HepG2 (cell line): Measurements from ENCODE around the gene PBLD. TPM values are rescaled to one million over a fixed set of nuclear protein-coding genes. Genes with fewer than 3 reads are reported as not detected.

Source experiments
- ATAC-seq: fragments of 200-7000 bp; cut with Tn5 transposase; 3 replicates; pipeline ENCODE4 v1.9.1; 2020; ENCODE audit warnings: mild to moderate bottlenecking, moderate library complexity
- BruUV-seq: library from RNA; stranded (reverse); fragments of 400-500 nt; replicated peaks from 2 replicates; lab custom pipeline; 2021; lab: Mats Ljungman, UMichigan
- CTCF ChIA-PET: fragments of 300-600 bp; formaldehyde crosslinking; extraction: SDS; loops from one replicate; lab custom pipeline; 2021; ENCODE audit warnings: low total read pairs, inconsistent platforms, low intra/inter-chr PET ratio; lab: Yijun Ruan, JAX
- POLR2A ChIA-PET: fragments of 350-600 bp; sonication (Branson Sonifier 250); formaldehyde crosslinking; loops from one replicate; lab custom pipeline; 2020; ENCODE audit warnings: antibody characterized with exemption, inconsistent platforms; lab: Yijun Ruan, JAX
- DNase-seq: peaks from one replicate; pipeline ENCODE4 v3.0.0-alpha.2; 2015; ENCODE audit warnings: low spot score
- FAIRE-seq: peaks from 3 replicates; lab custom pipeline; 2011; peaks lifted over from hg19 to GRCh38; lab: Jason Lieb, UNC
- H2AFZ ChIP-seq: one replicate; pipeline ENCODE4 v1.6.1; 2011; ENCODE audit warnings: low read length, inconsistent platforms
- H3K27ac ChIP-seq: fragments of 300-600 bp; 3 replicates; pipeline ENCODE4 v1.8.0; 2011; ENCODE audit warnings: mixed run types, mild to moderate bottlenecking, mixed read lengths, low read length, inconsistent platforms; ENCODE audit not compliant: insufficient read depth; ENCODE audit errors: extremely low read length
- H3K27me3 ChIP-seq, 2 experiments: fragments of 200-600 bp in 1 of 2; 2 replicates in 1 of 2; 3 replicates in 1 of 2; pipeline versions ENCODE4 v1.6.0 to v1.8.0; 2011; ENCODE audit warnings: low read length in 2 of 2, mild to moderate bottlenecking in 2 of 2, moderate library complexity in 2 of 2, inconsistent platforms in 1 of 2; ENCODE audit not compliant: insufficient read depth in 2 of 2, control insufficient read depth in 1 of 2
- H3K36me3 ChIP-seq, 2 experiments: fragments of 200-600 bp in 1 of 2; replicated peaks in 1 of 2; 2 replicates in 1 of 2; 3 replicates in 1 of 2; pipeline versions ENCODE4 v1.5.1 to v1.8.0; 2011; ENCODE audit warnings: low read length in 2 of 2, inconsistent platforms in 1 of 2; ENCODE audit not compliant: insufficient read depth in 2 of 2, control insufficient read depth in 1 of 2
- H3K4me1 ChIP-seq: 2 replicates; pipeline ENCODE4 v1.5.1; 2012; ENCODE audit warnings: low read length, inconsistent platforms; ENCODE audit not compliant: insufficient read depth
- H3K4me2 ChIP-seq: 2 replicates; pipeline ENCODE4 v1.6.0; 2011; ENCODE audit warnings: low read depth, low read length, inconsistent platforms
- H3K4me3 ChIP-seq, 3 experiments: fragments of 200-600 bp in 1 of 3; sonication (generic), shearing (Covaris generic) in 1 of 3; replicated peaks in 1 of 3; 2 replicates each; pipeline ENCODE4 v1.5.1; 2011 to 2016; ENCODE audit warnings: low read length in 3 of 3, inconsistent platforms in 2 of 3, low read depth in 2 of 3, mild to moderate bottlenecking in 2 of 3, control low read depth in 1 of 3, mixed read lengths in 1 of 3; ENCODE audit not compliant: insufficient read depth in 1 of 3
- H3K79me2 ChIP-seq: one replicate; pipeline ENCODE4 v1.6.1; 2011; ENCODE audit warnings: low read length, inconsistent platforms; ENCODE audit not compliant: insufficient read depth
- H3K9ac ChIP-seq: 2 replicates; pipeline ENCODE4 v1.6.0; 2011; ENCODE audit warnings: mild to moderate bottlenecking, low read depth, low read length, inconsistent platforms; ENCODE audit not compliant: insufficient read depth
- H3K9me3 ChIP-seq: 2 replicates; pipeline ENCODE4 v1.5.1; 2012; ENCODE audit warnings: mild to moderate bottlenecking, low read length
- H4K20me1 ChIP-seq: 2 replicates; pipeline ENCODE4 v1.6.0; 2011; ENCODE audit warnings: inconsistent platforms, mild to moderate bottlenecking, low read length, moderate library complexity; ENCODE audit not compliant: insufficient read depth
- FOXC1 ChIP-seq: sonication (generic); formaldehyde crosslinking; IDR thresholded peaks from 2 replicates; pipeline ENCODE4 v1.8.0; 2022; ENCODE audit warnings: mild to moderate bottlenecking, missing genetic modification reagents, borderline replicate concordance
- KLF13 ChIP-seq: sonication (generic); formaldehyde crosslinking; IDR thresholded peaks from 2 replicates; pipeline ENCODE4 v1.4.0; 2020; ENCODE audit warnings: mild to moderate bottlenecking, missing genetic modification reagents
- MAFF ChIP-seq: IDR thresholded peaks from 2 replicates; pipeline ENCODE4 v1.6.1; 2011; ENCODE audit warnings: low read depth, low read length, improper control_type of control experiment
- MAFK ChIP-seq, 2 experiments: IDR thresholded peaks in 1 of 2; conservative IDR thresholded peaks in 1 of 2; 2 replicates each; pipeline ENCODE4 v1.6.1; 2011; ENCODE audit warnings: improper control_type of control experiment in 2 of 2, low read length in 2 of 2
- SYNCRIP ChIP-seq: fragments of 200-400 bp; formaldehyde crosslinking; IDR thresholded peaks from 2 replicates; pipeline ENCODE4 v1.6.1; 2018; ENCODE audit warnings: mild to moderate bottlenecking, low read depth, low read length; ENCODE audit not compliant: insufficient read depth
- ZNF326 ChIP-seq: sonication (generic); formaldehyde crosslinking; IDR thresholded peaks from 2 replicates; pipeline ENCODE4 v1.4.0; 2020; ENCODE audit warnings: missing genetic modification reagents, borderline replicate concordance
- ZNF441 ChIP-seq: sonication (generic); formaldehyde crosslinking; IDR thresholded peaks from 2 replicates; pipeline ENCODE4 v1.7.0; 2021; ENCODE audit warnings: missing genetic modification reagents, borderline replicate concordance
- WGBS: methylation state at CpG from one replicate; pipeline ENCODE4 v1.1.6; 2017; ENCODE audit warnings: low lambda C conversion rate; 5-methylcytosine and 5-hydroxymethylcytosine counted together
- in situ Hi-C: cut with HindIII; loops from 2 replicates; pipeline ENCODE4 v1.10.0; 2017; ENCODE audit warnings: low pct_unique_long_range_greater_than_20kb; ENCODE audit not compliant: extremely low pct_ligation_motif_present
- intact Hi-C: fragments of 100-400 bp; cut with micrococcal nuclease; formaldehyde crosslinking; loops from one replicate; pipeline ENCODE4 v1.10.0; 2022; ENCODE audit not compliant: unreplicated experiment
- polyA plus RNA-seq, 8 experiments: library from polyadenylated mRNA; depleted of rRNA in 3 of 8; stranded (reverse) in 7 of 8; unstranded in 1 of 8; fragments of >200 nt; fragmentation: Illumina TruSeq in 4 of 8; extraction: Trizol in 4 of 8; gene quantifications; 2 replicates each; pipeline versions ENCODE4 v1.2.1 to v1.2.3, GENCODE V29; 2011 to 2016; ENCODE audit warnings: low read depth in 4 of 8, missing spikeins in 1 of 8, mixed read lengths in 1 of 8; ENCODE audit not compliant: insufficient read depth in 1 of 8
- total RNA-seq, 5 experiments: library from RNA; depleted of rRNA; stranded (reverse); fragments of >200 nt; fragmentation: Illumina TruSeq; extraction: Trizol; gene quantifications; 2 replicates each; pipeline ENCODE4 v1.2.3, GENCODE V29; 2016; ENCODE audit warnings: low read depth in 1 of 5

The PBLD gene
- total and polyA plus RNA-seq, 2 of the 13 experiments (the other 11 are each of a cell fraction or from before 2014, with no cell fraction given), result 0.42 to 3.1 TPM

GRCh38 chr10:68235111-68235510, 97.6 kb downstream of the PBLD start:
- H3K9ac ChIP-seq, result no peak overlapping the region
- intact Hi-C loops, result no loop called here
- peaks cover 17% of the 10 kb centered on the region for H3K4me1 ChIP-seq
- no peak for FAIRE-seq
- no peak overlapping the region for H3K27ac ChIP-seq
- 42% methylated on average over 2 of the region's 2 CpGs for WGBS
- no peak overlapping the region for H3K4me2 ChIP-seq
- H3K4me3 ChIP-seq, result no peak overlapping the region
- DNase-seq, result no peak
- no peaks in the 10 kb centered on the region for H3K9me3 ChIP-seq
- no peaks in the 10 kb centered on the region for H4K20me1 ChIP-seq
- peaks cover 0 to 32% of the 10 kb centered on the region in 2 experiments; a peak in 3 of 5 replicates for H3K27me3 ChIP-seq
- CTCF ChIA-PET, result no interaction called here
- H3K36me3 ChIP-seq, result no peaks in the 10 kb centered on the region
- TF ChIP-seq ZNF326 (CRISPR knock-in tag), result no peak
- TF ChIP-seq KLF13 (CRISPR knock-in tag), result no peak
- no peak for TF ChIP-seq FOXC1 (CRISPR knock-in tag)
- no peak for TF ChIP-seq SYNCRIP
- H3K79me2 ChIP-seq, result no peaks in the 10 kb centered on the region
- in situ Hi-C loops, result no loop called here
- POLR2A ChIA-PET, result no interaction called here
- no peak for ATAC-seq
- no peak overlapping the region for H2AFZ ChIP-seq
- no TSS peak for BruUV-seq

DNA sequence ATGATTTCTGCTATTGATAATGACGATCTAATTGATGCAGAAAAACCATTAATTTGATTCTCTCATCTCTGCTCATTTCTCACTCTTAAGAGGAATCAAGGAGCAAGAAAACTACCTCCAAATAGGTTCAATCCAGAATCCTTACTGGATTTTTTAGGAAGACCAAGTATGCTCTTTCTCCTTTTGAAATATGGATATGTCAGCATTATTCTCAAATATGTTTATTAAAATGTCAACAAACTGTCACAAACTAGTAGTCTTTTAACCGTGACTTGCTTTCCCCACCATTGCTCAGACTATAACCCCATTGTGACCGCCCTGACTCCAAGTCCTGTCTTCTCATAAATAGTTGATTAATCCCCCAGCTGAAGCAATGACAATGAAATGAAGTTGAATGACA, 99.7 kb downstream of the PBLD start:
- no peak for FAIRE-seq
- TF ChIP-seq MAFK (conservative IDR thresholded peaks at IDR 0.05 in 1 of 2, IDR thresholded peaks at IDR 0.05 in 1 of 2; ENCODE audit: low read length in 2 of 2), result peak; percentile 82 to 91
- TF ChIP-seq MAFF, result peak; percentile 85
- no peak for TF ChIP-seq ZNF441
- TF ChIP-seq, all 625 proteins: peak for 2
- ATAC-seq, result no peak
- no peak overlapping the region for H3K27ac ChIP-seq
- H4K20me1 ChIP-seq, result no peaks in the 10 kb centered on the region
- H3K4me2 ChIP-seq, result no peak overlapping the region
- H3K4me1 ChIP-seq, result peaks cover 17% of the 10 kb centered on the region
- ChIA-PET POLR2A (no interaction called here), CTCF (no interaction called here)
- H3K27me3 ChIP-seq, result peaks cover 0 to 30% of the 10 kb centered on the region in 2 experiments; a peak in 3 of 5 replicates
- BruUV-seq, result no TSS peak
- WGBS, result 15% methylated on average over 3 of the region's 3 CpGs
- H3K9me3 ChIP-seq, result no peaks in the 10 kb centered on the region
- no peak for DNase-seq
- H3K36me3 ChIP-seq, result no peaks in the 10 kb centered on the region
- intact Hi-C loops (no loop called here), in situ Hi-C loops (no loop called here)
- H3K4me3 ChIP-seq, result no peak overlapping the region
- no peaks in the 10 kb centered on the region for H3K79me2 ChIP-seq
- H3K9ac ChIP-seq, result no peak overlapping the region
- H2AFZ ChIP-seq, result no peak overlapping the region

Other genes with a start within 250 kb of the PBLD start
- gene MYPN, start 223.4 kb downstream of the PBLD start, total RNA-seq (2016; rRNA removed; fragmentation: Illumina TruSeq; extraction: Trizol), result not detected in 2 replicates
- gene MYPN, start 223.4 kb downstream of the PBLD start, polyA plus RNA-seq (2011; rRNA removed), result 0.01 TPM in 1 of 2 replicates, not detected in the other
- gene ATOH7, start 100.8 kb downstream of the PBLD start, total RNA-seq (2016; rRNA removed; fragmentation: Illumina TruSeq; extraction: Trizol), result 0.07 TPM in 1 of 2 replicates, not detected in the other
- 0.11 TPM in 1 of 2 replicates, not detected in the other for gene ATOH7, start 100.8 kb downstream of the PBLD start, polyA plus RNA-seq (2011; rRNA removed)
- gene HNRNPH3, start 864 bp downstream of the PBLD start, total RNA-seq (2016; rRNA removed; fragmentation: Illumina TruSeq; extraction: Trizol), result 46.0 and 84.5 TPM in 2 replicates
- 31.3 and 47.7 TPM in 2 replicates for gene HNRNPH3, start 864 bp downstream of the PBLD start, polyA plus RNA-seq (2011; rRNA removed)
- 10.5 and 16.1 TPM in 2 replicates for gene RUFY2, start 74.3 kb upstream of the PBLD start, total RNA-seq (2016; rRNA removed; fragmentation: Illumina TruSeq; extraction: Trizol)
- gene RUFY2, start 74.3 kb upstream of the PBLD start, polyA plus RNA-seq (2011; rRNA removed), result 6.9 and 10.1 TPM in 2 replicates
- 27.3 and 34.6 TPM in 2 replicates for gene DNA2, start 139.0 kb upstream of the PBLD start, total RNA-seq (2016; rRNA removed; fragmentation: Illumina TruSeq; extraction: Trizol)
- gene DNA2, start 139.0 kb upstream of the PBLD start, polyA plus RNA-seq (2011; rRNA removed), result 3.3 and 4.8 TPM in 2 replicates
- gene SLC25A16, start 194.6 kb upstream of the PBLD start, total RNA-seq (2016; rRNA removed; fragmentation: Illumina TruSeq; extraction: Trizol), result 13.9 and 15.5 TPM in 2 replicates
- gene SLC25A16, start 194.6 kb upstream of the PBLD start, polyA plus RNA-seq (2011; rRNA removed), result 7.8 and 9.9 TPM in 2 replicates
- 7.3 and 10.6 TPM in 2 replicates for gene TET1, start 227.4 kb upstream of the PBLD start, total RNA-seq (2016; rRNA removed; fragmentation: Illumina TruSeq; extraction: Trizol)
- gene TET1, start 227.4 kb upstream of the PBLD start, polyA plus RNA-seq (2011; rRNA removed), result 4.7 and 6.9 TPM in 2 replicates